SH-SY5Y (cell line): ENCODE data around the gene LCN10.

Source experiments
- GATA2 ChIP-seq: IDR thresholded peaks from 2 replicates; pipeline ENCODE4 v1.6.1; 2011; ENCODE audit warnings: mild to moderate bottlenecking, low read depth, low read length
- GATA3 ChIP-seq: IDR thresholded peaks from 2 replicates; pipeline ENCODE4 v1.6.1; 2011; ENCODE audit warnings: low read depth, mild to moderate bottlenecking, low read length, moderate library complexity

LCN10 gene

GRCh38 chr9:136735812-136736480 is 6.8 kb downstream of the LCN10 start:
- TF ChIP-seq GATA2, result no peak
- TF ChIP-seq GATA3, result no peak

- TF ChIP-seq GATA2 (no peak), GATA3 (no peak)
Observed at GRCh38 chr9:136734837-136735496, 7.8 kb downstream of the LCN10 start.

- TF ChIP-seq GATA2 (no peak), GATA3 (no peak)
Observed at GRCh38 chr9:136733611-136734010, 9.1 kb downstream of the LCN10 start.

GRCh38 chr9:136732444-136733178 is 10.1 kb downstream of the LCN10 start:
- TF ChIP-seq GATA3 (no peak), GATA2 (no peak)

GRCh38 chr9:136729926-136730325 is 12.8 kb downstream of the LCN10 start:
- no peak for TF ChIP-seq GATA2
- TF ChIP-seq GATA3, result no peak

GRCh38 chr9:136729144-136729543 is 13.6 kb downstream of the LCN10 start:
- TF ChIP-seq GATA2 (no peak), GATA3 (no peak)

- TF ChIP-seq GATA3 (no peak), GATA2 (no peak)
Observed at GRCh38 chr9:136728548-136729123, 14.1 kb downstream of the LCN10 start.

GRCh38 chr9:136728080-136728547 is 14.6 kb downstream of the LCN10 start:
- TF ChIP-seq GATA3 (no peak), GATA2 (no peak)

- no peak for TF ChIP-seq GATA3
- TF ChIP-seq GATA2, result no peak
Observed at GRCh38 chr9:136726631-136727191, 16.0 kb downstream of the LCN10 start.

GRCh38 chr9:136726118-136726517 is 16.6 kb downstream of the LCN10 start:
- TF ChIP-seq GATA3, result no peak

GRCh38 chr9:136725612-136726011 is 17.1 kb downstream of the LCN10 start:
- TF ChIP-seq GATA3, result no peak
- no peak for TF ChIP-seq GATA2

GRCh38 chr9:136724772-136725171 is 18.0 kb downstream of the LCN10 start:
- TF ChIP-seq GATA3 (no peak), GATA2 (no peak)

- no peak for TF ChIP-seq GATA2
- no peak for TF ChIP-seq GATA3
Observed at GRCh38 chr9:136723989-136724388, 18.8 kb downstream of the LCN10 start.

- no peak for TF ChIP-seq GATA2
- no peak for TF ChIP-seq GATA3
Observed at GRCh38 chr9:136723362-136723976, 19.3 kb downstream of the LCN10 start.

GRCh38 chr9:136722969-136723356 is 19.8 kb downstream of the LCN10 start:
- TF ChIP-seq GATA3 (no peak), GATA2 (no peak)
